Fibroblast of the aortic adventitia (primary cell): Measurements from ENCODE around the gene SIK2. TPM values are rescaled to one million over a fixed set of nuclear protein-coding genes. Genes with fewer than 3 reads are reported as not detected.

Experiments used
- DNase-seq: peaks from one replicate; pipeline ENCODE4 v3.0.0-alpha.2; 2010; ENCODE audit warnings: low read depth
- H3K4me3 ChIP-seq: 2 replicates; pipeline ENCODE4 v1.5.1; 2011; ENCODE audit warnings: low read depth, mild to moderate bottlenecking, control low read depth, low read length, moderate library complexity
- CTCF ChIP-seq: IDR thresholded peaks from 2 replicates; pipeline ENCODE4 v1.5.1; 2011; ENCODE audit warnings: mild to moderate bottlenecking, low read length, control low read depth, inconsistent platforms; ENCODE audit not compliant: insufficient read depth
- total RNA-seq: library from RNA; depleted of rRNA; stranded (reverse); fragments of >200 nt; gene quantifications from 2 replicates; pipeline ENCODE4 v1.2.3, GENCODE V29; 2012; ENCODE audit warnings: low replicate concordance

Gene SIK2
- total RNA-seq, 1 donor, result 16.6 TPM

DNA sequence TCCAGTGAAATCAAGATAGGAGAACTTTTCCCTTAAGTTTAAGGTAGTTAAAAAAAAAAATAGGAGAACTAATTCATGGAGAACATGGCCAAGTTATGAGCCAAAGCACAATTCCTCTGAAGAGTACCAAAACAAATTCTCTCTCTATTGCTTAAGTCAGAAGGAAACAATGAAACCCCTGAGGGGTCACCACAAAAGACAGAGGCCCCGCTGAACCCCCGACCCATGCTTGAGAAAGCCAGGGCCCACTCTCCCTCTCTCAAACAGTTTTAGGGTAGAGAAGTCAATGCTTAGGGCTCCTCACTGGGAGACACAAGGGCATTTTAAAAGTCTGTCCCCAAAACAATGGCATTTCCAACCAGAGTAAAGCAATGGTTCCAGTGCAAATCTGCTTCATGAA is 137.1 kb downstream of the SIK2 start:
- no peak overlapping the region for H3K4me3 ChIP-seq
- no peak for DNase-seq
- TF ChIP-seq CTCF, result no peak

DNA sequence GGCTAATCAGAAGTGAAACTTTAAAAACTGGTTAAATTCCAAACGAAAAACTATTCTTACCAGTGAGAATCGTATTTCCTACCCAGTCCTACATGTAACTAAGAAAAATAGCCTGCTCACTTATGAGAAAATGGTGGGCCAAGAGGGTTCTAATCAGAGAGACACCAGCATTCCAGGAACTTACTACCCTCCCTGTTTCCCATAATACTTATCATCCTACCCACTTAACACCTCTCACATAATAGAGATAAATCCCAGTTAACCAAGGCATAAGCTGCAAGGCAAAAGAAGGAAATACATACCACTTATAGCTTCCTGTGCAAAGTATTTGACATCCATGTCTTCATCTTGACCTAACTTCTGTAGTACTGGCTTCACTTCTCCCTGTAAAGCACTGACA is 139.5 kb downstream of the SIK2 start:
- TF ChIP-seq CTCF, result no peak
- no peak for DNase-seq
- no peak overlapping the region for H3K4me3 ChIP-seq

DNA sequence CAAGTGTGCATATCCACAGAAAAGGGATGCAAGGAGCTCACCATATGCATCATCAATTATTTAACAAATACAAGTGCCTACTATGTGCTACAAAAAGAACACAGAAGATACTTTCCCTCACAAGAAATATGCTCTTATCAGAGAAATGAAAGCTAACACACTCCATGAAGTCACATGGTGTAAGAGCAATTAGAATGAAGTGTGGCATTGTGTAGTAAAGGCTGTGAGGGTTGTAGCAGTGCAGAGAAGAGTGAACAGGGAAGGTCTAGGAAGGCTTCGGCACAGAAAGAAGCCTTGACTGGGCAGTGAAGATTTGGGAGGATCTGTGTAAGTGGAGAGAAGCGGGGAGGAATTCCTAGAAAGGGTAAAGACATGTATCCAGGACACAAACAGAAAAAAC is 141.5 kb downstream of the SIK2 start:
- H3K4me3 ChIP-seq, result no peak overlapping the region
- DNase-seq, result no peak
- TF ChIP-seq CTCF, result no peak

- peak; percentile 75 for DNase-seq
- no peak for TF ChIP-seq CTCF
- no peak overlapping the region for H3K4me3 ChIP-seq
Measured at GRCh38 chr11:111745719-111746504, 143.7 kb downstream of the SIK2 start.

- no peak for TF ChIP-seq CTCF
- H3K4me3 ChIP-seq, result no peak overlapping the region
- DNase-seq, result no peak
Measured at GRCh38 chr11:111748035-111748804, 146.0 kb downstream of the SIK2 start.

- TF ChIP-seq CTCF, result no peak
- DNase-seq, result no peak
Measured at GRCh38 chr11:111749646-111750045, 147.4 kb downstream of the SIK2 start.

More at GRCh38 chr11:111749646-111750045, 147.4 kb downstream of the SIK2 start:
- H3K4me3 ChIP-seq, result no peak overlapping the region
